GM12874 (cell line): ENCODE measurements around the gene GPX2.

Experiments
- TF ChIP-seq, protein P1 (sequence below): IDR thresholded peaks from 2 replicates; pipeline ENCODE4 v1.5.1; 2011; ENCODE audit warnings: low read depth, mild to moderate bottlenecking, control low read depth, low read length, moderate library complexity; ENCODE audit not compliant: insufficient read depth

GPX2 gene

GRCh38 chr14:64951724-64952123 lies 9.2 kb upstream of the GPX2 start:
- TF ChIP-seq, protein P1, sequence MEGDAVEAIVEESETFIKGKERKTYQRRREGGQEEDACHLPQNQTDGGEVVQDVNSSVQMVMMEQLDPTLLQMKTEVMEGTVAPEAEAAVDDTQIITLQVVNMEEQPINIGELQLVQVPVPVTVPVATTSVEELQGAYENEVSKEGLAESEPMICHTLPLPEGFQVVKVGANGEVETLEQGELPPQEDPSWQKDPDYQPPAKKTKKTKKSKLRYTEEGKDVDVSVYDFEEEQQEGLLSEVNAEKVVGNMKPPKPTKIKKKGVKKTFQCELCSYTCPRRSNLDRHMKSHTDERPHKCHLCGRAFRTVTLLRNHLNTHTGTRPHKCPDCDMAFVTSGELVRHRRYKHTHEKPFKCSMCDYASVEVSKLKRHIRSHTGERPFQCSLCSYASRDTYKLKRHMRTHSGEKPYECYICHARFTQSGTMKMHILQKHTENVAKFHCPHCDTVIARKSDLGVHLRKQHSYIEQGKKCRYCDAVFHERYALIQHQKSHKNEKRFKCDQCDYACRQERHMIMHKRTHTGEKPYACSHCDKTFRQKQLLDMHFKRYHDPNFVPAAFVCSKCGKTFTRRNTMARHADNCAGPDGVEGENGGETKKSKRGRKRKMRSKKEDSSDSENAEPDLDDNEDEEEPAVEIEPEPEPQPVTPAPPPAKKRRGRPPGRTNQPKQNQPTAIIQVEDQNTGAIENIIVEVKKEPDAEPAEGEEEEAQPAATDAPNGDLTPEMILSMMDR = no peak

GRCh38 chr14:64951291-64951690 lies 8.7 kb upstream of the GPX2 start:
- TF ChIP-seq, protein P1 = no peak

DNA sequence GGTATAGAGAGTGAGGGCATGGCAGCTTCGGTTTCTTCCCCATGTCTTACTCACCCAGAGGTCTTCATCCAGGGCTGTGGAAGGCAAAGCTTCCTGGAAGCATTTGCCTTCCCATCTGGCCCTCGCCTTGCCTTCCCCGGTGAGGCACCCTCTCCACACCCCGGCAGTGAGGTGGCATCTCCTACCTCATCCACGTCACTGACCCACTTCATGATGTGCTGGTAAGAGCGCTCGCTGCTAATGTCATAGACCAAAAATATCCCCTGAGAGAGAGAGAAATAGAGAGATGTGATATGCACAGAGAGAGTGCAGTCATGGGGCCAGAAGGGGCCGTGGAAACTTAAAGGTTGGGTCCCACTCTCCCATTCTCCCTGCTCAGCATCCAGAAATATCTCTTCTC lies 8.3 kb upstream of the GPX2 start:
- TF ChIP-seq, protein P1 = no peak

DNA sequence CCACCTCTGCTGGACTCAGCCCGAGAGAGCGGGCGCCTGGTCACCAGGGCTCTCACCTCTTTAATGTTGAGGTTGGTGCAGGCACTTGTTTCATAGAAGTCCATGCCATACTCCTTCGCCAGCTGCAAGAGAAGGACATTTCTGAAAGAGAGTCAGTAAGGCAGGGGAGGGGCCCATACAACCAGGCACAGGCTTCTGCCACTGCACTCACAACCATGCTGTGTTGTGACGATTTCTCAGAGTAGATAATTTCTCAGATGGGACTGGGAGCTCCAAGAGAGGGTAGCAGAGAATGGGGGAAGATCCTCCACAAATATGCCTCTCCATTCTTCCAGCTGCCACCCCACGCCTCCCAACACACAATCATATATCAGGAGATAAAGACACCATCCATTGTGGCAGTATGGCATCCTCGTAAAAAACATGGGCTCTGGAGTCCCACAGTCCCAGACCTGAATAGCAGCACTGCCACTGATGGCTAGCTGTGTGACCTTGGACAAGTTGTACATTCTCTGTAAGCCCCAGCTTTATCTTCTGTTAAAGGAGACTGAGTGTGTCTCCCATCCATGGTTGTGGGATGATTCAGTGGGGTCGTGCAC lies 6.2 kb upstream of the GPX2 start:
- TF ChIP-seq, protein P1 = no peak

GRCh38 chr14:64947710-64948611 lies 5.4 kb upstream of the GPX2 start:
- TF ChIP-seq, protein P1 = no peak

- TF ChIP-seq, protein P1 = no peak
Measured at GRCh38 chr14:64946310-64947045, 3.9 kb upstream of the GPX2 start.

- TF ChIP-seq, protein P1 = no peak
Measured at GRCh38 chr14:64945431-64946178, 3.1 kb upstream of the GPX2 start.
